Upper lobe of left lung (tissue), 4 donors: ENCODE data around the gene DUSP8.

Experiments used
- EP300 ChIP-seq, 4 donors: sonication (generic); formaldehyde crosslinking; IDR thresholded peaks; one replicate each; pipeline ENCODE4 v1.5.1; 2017; ENCODE audit warnings: antibody characterized with exemption in 4 of 4, control low read depth in 2 of 4
- POLR2A ChIP-seq, 4 donors: fragments of 450-650 bp; IDR thresholded peaks; one replicate each; pipeline ENCODE4 v1.5.1; 2016 to 2017; ENCODE audit warnings: antibody characterized with exemption in 4 of 4, mild to moderate bottlenecking in 2 of 4
- POLR2AphosphoS5 ChIP-seq, 2 donors: sonication (generic); formaldehyde crosslinking; IDR thresholded peaks; one replicate each; pipeline ENCODE4 v1.5.1; 2017; ENCODE audit warnings: antibody characterized with exemption in 2 of 2
- TF ChIP-seq, protein P1 (sequence below), 6 experiments: fragments of 450-650 bp in 4 of 6; fragments of 200-600 bp in 2 of 6; sonication (generic) in 2 of 6; IDR thresholded peaks; one replicate each; pipeline ENCODE4 v1.5.1; 2016 to 2019; ENCODE audit warnings: antibody characterized with exemption in 6 of 6

DNA sequence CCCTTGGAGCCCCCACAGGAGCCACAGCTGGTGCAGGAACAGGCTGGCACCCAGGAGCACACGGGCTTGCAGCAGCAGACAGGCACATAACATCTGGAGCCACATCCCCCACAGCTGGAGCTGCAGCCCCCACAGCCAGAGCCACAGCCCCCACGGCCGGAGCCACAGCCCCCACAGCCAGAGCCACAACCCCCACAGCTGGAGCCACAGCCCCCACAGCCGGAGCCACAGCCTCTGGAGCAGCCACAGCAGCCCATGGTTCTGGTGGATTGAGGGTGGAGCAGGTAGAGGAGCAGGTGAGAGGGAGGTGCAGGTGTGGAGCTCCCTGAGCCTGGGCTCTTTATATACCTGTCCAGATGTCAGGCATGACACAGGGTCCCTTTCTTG is 25.9 kb upstream of the DUSP8 start, which contains the start of gene KRTAP5-2:
- TF ChIP-seq, protein P1, sequence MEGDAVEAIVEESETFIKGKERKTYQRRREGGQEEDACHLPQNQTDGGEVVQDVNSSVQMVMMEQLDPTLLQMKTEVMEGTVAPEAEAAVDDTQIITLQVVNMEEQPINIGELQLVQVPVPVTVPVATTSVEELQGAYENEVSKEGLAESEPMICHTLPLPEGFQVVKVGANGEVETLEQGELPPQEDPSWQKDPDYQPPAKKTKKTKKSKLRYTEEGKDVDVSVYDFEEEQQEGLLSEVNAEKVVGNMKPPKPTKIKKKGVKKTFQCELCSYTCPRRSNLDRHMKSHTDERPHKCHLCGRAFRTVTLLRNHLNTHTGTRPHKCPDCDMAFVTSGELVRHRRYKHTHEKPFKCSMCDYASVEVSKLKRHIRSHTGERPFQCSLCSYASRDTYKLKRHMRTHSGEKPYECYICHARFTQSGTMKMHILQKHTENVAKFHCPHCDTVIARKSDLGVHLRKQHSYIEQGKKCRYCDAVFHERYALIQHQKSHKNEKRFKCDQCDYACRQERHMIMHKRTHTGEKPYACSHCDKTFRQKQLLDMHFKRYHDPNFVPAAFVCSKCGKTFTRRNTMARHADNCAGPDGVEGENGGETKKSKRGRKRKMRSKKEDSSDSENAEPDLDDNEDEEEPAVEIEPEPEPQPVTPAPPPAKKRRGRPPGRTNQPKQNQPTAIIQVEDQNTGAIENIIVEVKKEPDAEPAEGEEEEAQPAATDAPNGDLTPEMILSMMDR (IDR thresholded peaks at IDR 0.05) = no peak
- TF ChIP-seq EP300 (IDR thresholded peaks at IDR 0.05) (no peak), POLR2A (IDR thresholded peaks at IDR 0.05) (no peak), POLR2AphosphoS5 (IDR thresholded peaks at IDR 0.05) (no peak)
